HepG2 (cell line): ENCODE measurements around the gene GMEB2. TPM values are rescaled to one million over a fixed set of nuclear protein-coding genes. Genes with fewer than 3 reads are reported as not detected.

Experiments
- ATAC-seq: fragments of 200-7000 bp; cut with Tn5 transposase; 3 replicates; pipeline ENCODE4 v1.9.1; 2020; ENCODE audit warnings: mild to moderate bottlenecking, moderate library complexity
- BruUV-seq: library from RNA; stranded (reverse); fragments of 400-500 nt; replicated peaks from 2 replicates; lab custom pipeline; 2021; lab: Mats Ljungman, UMichigan
- CTCF ChIA-PET: fragments of 300-600 bp; formaldehyde crosslinking; extraction: SDS; loops from one replicate; lab custom pipeline; 2021; ENCODE audit warnings: low total read pairs, inconsistent platforms, low intra/inter-chr PET ratio; lab: Yijun Ruan, JAX
- POLR2A ChIA-PET: fragments of 350-600 bp; sonication (Branson Sonifier 250); formaldehyde crosslinking; loops from one replicate; lab custom pipeline; 2020; ENCODE audit warnings: antibody characterized with exemption, inconsistent platforms; lab: Yijun Ruan, JAX
- DNase-seq: peaks from one replicate; pipeline ENCODE4 v3.0.0-alpha.2; 2015; ENCODE audit warnings: low spot score
- FAIRE-seq: peaks from 3 replicates; lab custom pipeline; 2011; peaks lifted over from hg19 to GRCh38; lab: Jason Lieb, UNC
- H2AFZ ChIP-seq: one replicate; pipeline ENCODE4 v1.6.1; 2011; ENCODE audit warnings: low read length, inconsistent platforms
- H3K27ac ChIP-seq: fragments of 300-600 bp; 3 replicates; pipeline ENCODE4 v1.8.0; 2011; ENCODE audit warnings: mixed run types, mild to moderate bottlenecking, mixed read lengths, low read length, inconsistent platforms; ENCODE audit not compliant: insufficient read depth; ENCODE audit errors: extremely low read length
- H3K27me3 ChIP-seq, 2 experiments: fragments of 200-600 bp in 1 of 2; 2 replicates in 1 of 2; 3 replicates in 1 of 2; pipeline versions ENCODE4 v1.6.0 to v1.8.0; 2011; ENCODE audit warnings: low read length in 2 of 2, mild to moderate bottlenecking in 2 of 2, moderate library complexity in 2 of 2, inconsistent platforms in 1 of 2; ENCODE audit not compliant: insufficient read depth in 2 of 2, control insufficient read depth in 1 of 2
- H3K36me3 ChIP-seq, 2 experiments: fragments of 200-600 bp in 1 of 2; replicated peaks in 1 of 2; 2 replicates in 1 of 2; 3 replicates in 1 of 2; pipeline versions ENCODE4 v1.5.1 to v1.8.0; 2011; ENCODE audit warnings: low read length in 2 of 2, inconsistent platforms in 1 of 2; ENCODE audit not compliant: insufficient read depth in 2 of 2, control insufficient read depth in 1 of 2
- H3K4me1 ChIP-seq: 2 replicates; pipeline ENCODE4 v1.5.1; 2012; ENCODE audit warnings: low read length, inconsistent platforms; ENCODE audit not compliant: insufficient read depth
- H3K4me2 ChIP-seq: 2 replicates; pipeline ENCODE4 v1.6.0; 2011; ENCODE audit warnings: low read depth, low read length, inconsistent platforms
- H3K4me3 ChIP-seq, 3 experiments: fragments of 200-600 bp in 1 of 3; sonication (generic), shearing (Covaris generic) in 1 of 3; replicated peaks in 1 of 3; 2 replicates each; pipeline ENCODE4 v1.5.1; 2011 to 2016; ENCODE audit warnings: low read length in 3 of 3, inconsistent platforms in 2 of 3, low read depth in 2 of 3, mild to moderate bottlenecking in 2 of 3, control low read depth in 1 of 3, mixed read lengths in 1 of 3; ENCODE audit not compliant: insufficient read depth in 1 of 3
- H3K79me2 ChIP-seq: one replicate; pipeline ENCODE4 v1.6.1; 2011; ENCODE audit warnings: low read length, inconsistent platforms; ENCODE audit not compliant: insufficient read depth
- H3K9ac ChIP-seq: 2 replicates; pipeline ENCODE4 v1.6.0; 2011; ENCODE audit warnings: mild to moderate bottlenecking, low read depth, low read length, inconsistent platforms; ENCODE audit not compliant: insufficient read depth
- H3K9me3 ChIP-seq: 2 replicates; pipeline ENCODE4 v1.5.1; 2012; ENCODE audit warnings: mild to moderate bottlenecking, low read length
- H4K20me1 ChIP-seq: 2 replicates; pipeline ENCODE4 v1.6.0; 2011; ENCODE audit warnings: inconsistent platforms, mild to moderate bottlenecking, low read length, moderate library complexity; ENCODE audit not compliant: insufficient read depth
- AGO2 ChIP-seq: fragments of 200-400 bp; formaldehyde crosslinking; optimal IDR thresholded peaks from 2 replicates; pipeline ENCODE3; 2017; ENCODE audit warnings: mild to moderate bottlenecking, low read depth, low read length, moderate library complexity
- HIVEP1 ChIP-seq: sonication (generic); formaldehyde crosslinking; IDR thresholded peaks from 2 replicates; pipeline ENCODE4 v1.4.0; 2020; ENCODE audit warnings: mild to moderate bottlenecking, missing genetic modification reagents
- SIN3B ChIP-seq: fragments of 150-350 bp; IDR thresholded peaks from 2 replicates; pipeline ENCODE4 v1.6.1; 2014; ENCODE audit warnings: low read length
- WGBS: methylation state at CpG from one replicate; pipeline ENCODE4 v1.1.6; 2017; ENCODE audit warnings: low lambda C conversion rate; 5-methylcytosine and 5-hydroxymethylcytosine counted together
- in situ Hi-C: cut with HindIII; loops from 2 replicates; pipeline ENCODE4 v1.10.0; 2017; ENCODE audit warnings: low pct_unique_long_range_greater_than_20kb; ENCODE audit not compliant: extremely low pct_ligation_motif_present
- intact Hi-C: fragments of 100-400 bp; cut with micrococcal nuclease; formaldehyde crosslinking; loops from one replicate; pipeline ENCODE4 v1.10.0; 2022; ENCODE audit not compliant: unreplicated experiment
- polyA plus RNA-seq, 8 experiments: library from polyadenylated mRNA; depleted of rRNA in 3 of 8; stranded (reverse) in 7 of 8; unstranded in 1 of 8; fragments of >200 nt; fragmentation: Illumina TruSeq in 4 of 8; extraction: Trizol in 4 of 8; gene quantifications; 2 replicates each; pipeline versions ENCODE4 v1.2.1 to v1.2.3, GENCODE V29; 2011 to 2016; ENCODE audit warnings: low read depth in 4 of 8, missing spikeins in 1 of 8, mixed read lengths in 1 of 8; ENCODE audit not compliant: insufficient read depth in 1 of 8
- total RNA-seq, 5 experiments: library from RNA; depleted of rRNA; stranded (reverse); fragments of >200 nt; fragmentation: Illumina TruSeq; extraction: Trizol; gene quantifications; 2 replicates each; pipeline ENCODE4 v1.2.3, GENCODE V29; 2016; ENCODE audit warnings: low read depth in 1 of 5
- TF ChIP-seq, protein P1 (sequence below): sonication (generic); formaldehyde crosslinking; IDR thresholded peaks from 2 replicates; pipeline ENCODE4 v1.5.1; 2020; ENCODE audit warnings: mild to moderate bottlenecking, missing genetic modification reagents, moderate library complexity

GMEB2 gene
- total and polyA plus RNA-seq, 2 of the 13 experiments (the other 11 are each of a cell fraction or from before 2014, with no cell fraction given): 10.6 to 12.4 TPM

GRCh38 chr20:63595416-63596127 is 31.3 kb downstream of the GMEB2 start:
- intact Hi-C loops (no loop called here), in situ Hi-C loops (no loop called here)
- Histone ChIP-seq H3K9ac (no peak overlapping the region), H3K9me3 (no peaks in the 10 kb centered on the region), H3K27me3 (no peaks in the 10 kb centered on the region), H3K27ac (no peak overlapping the region), H3K36me3 (peaks cover 20 to 32% of the 10 kb centered on the region in 2 experiments; a peak in 4 of 5 replicates), H3K4me1 (no peaks in the 10 kb centered on the region), H3K4me2 (no peak overlapping the region), H3K4me3 (no peak overlapping the region), H4K20me1 (no peaks in the 10 kb centered on the region), H2AFZ (no peak overlapping the region), H3K79me2 (no peaks in the 10 kb centered on the region)
- TF ChIP-seq SIN3B (no peak), AGO2 (peak; percentile 77), HIVEP1 (CRISPR knock-in tag) (0 out of 2 replicates have a peak, but pooled peaks have one; percentile 45)
- TF ChIP-seq, protein P1, sequence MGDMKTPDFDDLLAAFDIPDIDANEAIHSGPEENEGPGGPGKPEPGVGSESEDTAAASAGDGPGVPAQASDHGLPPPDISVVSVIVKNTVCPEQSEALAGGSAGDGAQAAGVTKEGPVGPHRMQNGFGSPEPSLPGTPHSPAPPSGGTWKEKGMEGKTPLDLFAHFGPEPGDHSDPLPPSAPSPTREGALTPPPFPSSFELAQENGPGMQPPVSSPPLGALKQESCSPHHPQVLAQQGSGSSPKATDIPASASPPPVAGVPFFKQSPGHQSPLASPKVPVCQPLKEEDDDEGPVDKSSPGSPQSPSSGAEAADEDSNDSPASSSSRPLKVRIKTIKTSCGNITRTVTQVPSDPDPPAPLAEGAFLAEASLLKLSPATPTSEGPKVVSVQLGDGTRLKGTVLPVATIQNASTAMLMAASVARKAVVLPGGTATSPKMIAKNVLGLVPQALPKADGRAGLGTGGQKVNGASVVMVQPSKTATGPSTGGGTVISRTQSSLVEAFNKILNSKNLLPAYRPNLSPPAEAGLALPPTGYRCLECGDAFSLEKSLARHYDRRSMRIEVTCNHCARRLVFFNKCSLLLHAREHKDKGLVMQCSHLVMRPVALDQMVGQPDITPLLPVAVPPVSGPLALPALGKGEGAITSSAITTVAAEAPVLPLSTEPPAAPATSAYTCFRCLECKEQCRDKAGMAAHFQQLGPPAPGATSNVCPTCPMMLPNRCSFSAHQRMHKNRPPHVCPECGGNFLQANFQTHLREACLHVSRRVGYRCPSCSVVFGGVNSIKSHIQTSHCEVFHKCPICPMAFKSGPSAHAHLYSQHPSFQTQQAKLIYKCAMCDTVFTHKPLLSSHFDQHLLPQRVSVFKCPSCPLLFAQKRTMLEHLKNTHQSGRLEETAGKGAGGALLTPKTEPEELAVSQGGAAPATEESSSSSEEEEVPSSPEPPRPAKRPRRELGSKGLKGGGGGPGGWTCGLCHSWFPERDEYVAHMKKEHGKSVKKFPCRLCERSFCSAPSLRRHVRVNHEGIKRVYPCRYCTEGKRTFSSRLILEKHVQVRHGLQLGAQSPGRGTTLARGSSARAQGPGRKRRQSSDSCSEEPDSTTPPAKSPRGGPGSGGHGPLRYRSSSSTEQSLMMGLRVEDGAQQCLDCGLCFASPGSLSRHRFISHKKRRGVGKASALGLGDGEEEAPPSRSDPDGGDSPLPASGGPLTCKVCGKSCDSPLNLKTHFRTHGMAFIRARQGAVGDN: no peak
- ChIA-PET CTCF (no interaction called here), POLR2A (no interaction called here)
- DNase-seq (no peak), FAIRE-seq (no peak), ATAC-seq (no peak; the same call in 1 of the 3 replicates)
- no TSS peak for BruUV-seq
- 91% methylated on average over 24 of the region's 30 CpGs for WGBS
